Medulla oblongata (tissue), 1 donor: ENCODE results near the gene TARBP1.
"Not testable (repeated sequence)": the region's sequence is repeated elsewhere in the genome, so short reads cannot be mapped to it uniquely, and the experiment has no call there.

Source experiments
- DNase-seq: peaks from one replicate; pipeline ENCODE4 v3.0.0-alpha.2; 2015; ENCODE audit errors: extremely low spot score

The TARBP1 gene

DNA sequence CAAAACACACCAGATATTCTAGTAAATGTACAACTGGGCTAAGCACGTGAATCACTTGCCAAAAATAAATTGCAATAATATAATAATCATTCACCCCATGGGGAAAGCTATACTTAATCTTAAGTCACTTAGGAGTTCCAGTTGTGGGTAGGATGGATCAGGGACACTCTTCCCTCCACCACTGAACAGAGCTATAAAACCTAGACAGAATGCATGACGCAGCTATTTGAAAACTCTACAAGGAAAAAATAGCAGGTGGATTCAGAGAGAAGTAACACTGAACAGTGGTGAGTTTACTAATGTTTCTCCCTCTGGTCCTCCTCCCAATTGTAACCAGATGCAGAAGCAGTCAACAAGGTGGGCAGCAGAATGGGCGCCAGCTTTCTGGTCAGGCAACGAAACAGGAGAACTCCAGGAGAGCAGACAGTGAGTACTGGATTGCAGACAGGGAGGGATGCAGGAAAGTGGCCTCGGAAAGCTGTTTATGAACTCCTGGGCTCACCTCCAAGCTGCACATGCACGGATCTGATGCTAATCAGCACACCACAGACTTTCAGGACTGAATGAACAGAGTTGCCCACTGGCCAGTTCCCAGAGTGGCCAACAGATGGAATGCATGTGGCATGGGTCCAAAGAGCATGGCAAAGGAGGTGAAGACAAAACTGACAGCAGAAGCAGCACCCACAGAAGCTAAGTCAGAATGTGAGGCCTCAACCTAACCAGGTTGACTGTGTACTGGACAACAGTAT is 41.4 kb downstream of the TARBP1 start:
- no peak for DNase-seq

DNA sequence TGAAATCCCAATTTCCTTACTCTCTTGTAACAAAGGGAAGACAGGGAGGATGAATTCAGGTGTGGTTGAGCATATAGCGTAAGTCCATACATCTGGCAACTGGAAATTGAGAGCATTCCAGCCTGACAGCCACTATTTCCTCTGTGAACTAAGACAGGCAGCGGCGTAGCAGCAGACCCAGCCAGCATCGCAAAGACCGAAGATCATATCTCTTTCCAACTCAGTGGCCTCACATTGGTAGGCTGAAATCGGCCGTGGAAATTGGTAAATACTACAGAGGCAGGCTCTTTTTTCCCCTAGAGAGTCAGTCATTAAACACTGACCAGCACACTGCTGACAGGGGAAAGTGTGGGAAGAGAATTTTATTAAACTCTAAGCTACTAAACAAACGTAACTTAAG is 43.4 kb downstream of the TARBP1 start:
- DNase-seq: no peak

DNA sequence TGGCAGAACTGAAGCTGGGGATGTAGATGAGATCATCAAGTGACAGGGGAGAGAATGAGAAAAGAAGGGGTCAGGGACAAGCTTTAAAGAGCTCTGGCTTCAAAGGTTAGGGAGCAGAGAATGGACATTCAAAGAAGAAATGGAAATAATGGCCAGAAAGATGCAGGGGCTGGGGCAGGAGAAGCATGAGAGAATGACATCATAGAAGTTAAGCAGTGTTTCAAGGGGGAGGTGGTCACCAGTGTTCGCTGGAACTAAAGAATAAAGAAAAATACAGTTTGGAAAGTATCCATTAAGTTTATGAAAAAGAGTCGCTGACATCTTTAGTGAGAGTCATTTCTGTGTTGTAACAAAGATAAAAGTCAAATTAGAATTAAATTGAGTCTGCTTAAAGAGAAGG is 44.3 kb downstream of the TARBP1 start:
- no peak for DNase-seq

DNA sequence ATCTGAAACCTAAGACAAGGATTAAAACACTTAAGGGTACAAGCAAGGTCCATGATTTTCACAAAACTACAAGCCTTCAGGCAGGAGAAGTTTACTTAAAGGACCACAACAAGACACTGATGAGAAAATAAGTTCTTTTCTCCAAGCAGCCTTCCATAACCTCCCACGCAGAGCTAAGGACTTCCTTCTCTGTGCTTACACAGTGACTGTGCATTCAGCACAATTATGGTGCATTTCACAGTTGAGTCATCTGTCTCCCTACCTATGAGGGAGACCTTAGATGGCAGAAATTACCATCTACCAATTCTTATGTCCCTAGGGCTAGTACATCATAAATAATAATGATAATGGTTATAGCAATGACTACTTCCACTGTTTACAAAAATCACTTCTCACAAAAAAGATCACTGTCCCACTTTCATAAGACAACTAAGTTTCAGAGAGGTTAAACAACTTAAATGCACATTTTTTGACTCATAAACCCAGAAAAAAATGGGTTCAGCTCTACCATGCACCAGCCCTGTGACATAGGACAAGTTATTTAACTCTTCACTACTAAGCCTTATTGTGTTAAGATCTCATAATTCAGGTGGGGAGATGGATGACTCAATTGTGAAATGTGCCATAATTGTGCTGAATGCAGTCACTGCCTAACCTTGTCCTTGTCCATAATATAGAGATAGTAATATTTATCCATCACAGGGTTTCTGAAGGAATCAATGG is 45.3 kb downstream of the TARBP1 start:
- DNase-seq: no peak

DNA sequence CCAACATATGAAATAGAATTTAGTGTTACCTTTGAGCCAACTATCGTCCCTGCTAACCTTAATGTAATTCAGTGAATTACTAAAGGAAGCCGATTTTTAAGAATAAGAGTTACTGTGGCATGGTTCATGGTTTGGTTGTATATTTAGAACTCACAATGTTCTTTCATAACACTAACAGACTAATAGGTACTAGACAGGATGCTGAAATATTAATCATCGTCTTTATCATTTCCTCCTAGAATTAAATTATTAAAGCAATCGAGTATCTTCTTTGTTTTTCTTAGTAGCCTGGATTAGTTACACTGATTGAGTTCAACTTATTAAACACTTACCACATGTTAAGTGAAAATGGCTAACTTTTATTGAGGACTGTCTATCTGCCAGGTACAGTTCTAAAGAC is 47.7 kb downstream of the TARBP1 start:
- DNase-seq: no peak

DNA sequence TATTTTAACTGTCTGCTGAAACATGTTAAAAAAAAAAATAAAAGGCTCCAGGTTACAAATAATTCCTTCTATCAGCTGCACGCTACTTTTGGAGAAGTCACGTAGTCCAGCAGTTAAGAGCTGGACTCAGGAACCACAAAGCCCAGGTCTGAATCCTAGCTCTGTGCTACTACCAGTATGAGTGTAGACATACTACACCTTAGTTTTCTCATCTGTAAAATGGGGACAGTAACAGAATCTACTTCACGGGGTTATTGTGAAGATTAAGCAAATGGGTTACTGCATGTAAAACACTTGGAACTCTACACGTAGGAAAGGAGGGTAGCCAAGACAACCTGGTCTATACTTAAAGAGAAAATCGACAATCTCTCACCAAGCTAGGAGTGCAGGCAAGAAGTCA is 48.3 kb downstream of the TARBP1 start:
- no peak for DNase-seq

DNA sequence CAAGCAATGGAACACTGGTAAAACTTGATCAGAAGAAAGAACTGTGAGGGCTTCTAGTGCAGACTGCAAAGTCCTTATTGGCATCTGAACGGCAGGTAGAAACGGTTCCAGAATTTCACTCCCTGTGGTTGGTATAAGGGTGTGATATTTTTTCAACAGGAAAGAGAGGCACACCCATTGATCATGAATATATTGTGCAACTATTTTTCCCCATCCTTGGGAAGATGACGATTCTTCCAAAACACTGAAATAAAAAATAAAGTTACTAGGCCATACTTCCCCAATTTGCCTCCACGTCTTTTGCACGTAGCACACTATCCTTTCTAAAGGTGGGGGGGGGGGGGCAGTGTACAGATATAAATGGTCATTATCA is 49.6 kb downstream of the TARBP1 start:
- no peak for DNase-seq

DNA sequence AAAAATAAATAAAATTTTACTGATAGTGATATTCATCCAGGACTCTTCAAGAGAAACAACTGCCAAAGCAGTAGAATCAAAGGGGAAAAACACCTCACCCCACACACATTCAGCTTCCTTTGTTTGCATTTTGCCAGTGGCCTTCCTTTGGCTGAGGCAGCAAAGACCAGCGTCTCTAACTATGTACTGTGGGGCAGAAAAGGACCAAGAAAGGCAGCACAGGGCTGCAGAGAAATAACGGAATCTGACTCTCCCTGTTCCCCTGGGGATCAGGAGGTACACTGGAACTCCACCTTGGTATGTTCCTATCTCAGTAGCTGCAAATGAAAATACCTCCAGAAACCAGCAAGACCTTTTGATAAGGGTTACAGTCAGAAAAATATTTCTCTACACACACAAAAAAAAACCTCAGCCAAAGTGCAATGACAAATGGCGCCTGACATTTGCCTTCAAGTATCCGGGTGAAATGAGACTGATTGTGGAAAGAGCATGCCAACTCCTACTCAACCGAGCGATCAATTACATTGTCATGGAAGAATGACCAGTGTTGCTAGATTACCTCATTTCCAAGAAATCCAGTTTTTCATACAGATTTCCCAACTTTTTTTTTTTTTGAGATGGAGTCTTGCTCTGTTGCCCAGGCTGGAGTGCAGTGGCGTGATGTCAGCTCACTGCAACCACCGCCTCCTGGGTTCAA is 50.9 kb downstream of the TARBP1 start:
- no peak for DNase-seq

DNA sequence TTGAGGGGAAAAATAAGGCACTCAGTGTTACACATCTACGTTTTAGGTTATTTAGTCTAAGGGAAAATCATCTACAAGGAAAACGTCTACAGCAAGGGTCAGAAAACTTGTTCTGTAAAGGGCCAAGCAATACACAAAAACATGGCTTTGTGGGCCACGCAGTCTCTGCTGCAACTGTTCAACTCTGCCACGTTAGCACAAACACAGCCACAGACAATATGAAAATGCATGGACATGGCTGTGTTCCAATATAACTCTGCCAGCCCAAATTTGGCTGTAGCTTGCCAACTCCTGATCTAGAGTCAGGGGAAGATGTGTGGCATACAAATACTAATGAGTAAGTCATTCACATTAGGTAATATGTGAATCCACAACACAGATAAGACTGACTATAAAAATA is 65.0 kb downstream of the TARBP1 start:
- DNase-seq: no peak

DNA sequence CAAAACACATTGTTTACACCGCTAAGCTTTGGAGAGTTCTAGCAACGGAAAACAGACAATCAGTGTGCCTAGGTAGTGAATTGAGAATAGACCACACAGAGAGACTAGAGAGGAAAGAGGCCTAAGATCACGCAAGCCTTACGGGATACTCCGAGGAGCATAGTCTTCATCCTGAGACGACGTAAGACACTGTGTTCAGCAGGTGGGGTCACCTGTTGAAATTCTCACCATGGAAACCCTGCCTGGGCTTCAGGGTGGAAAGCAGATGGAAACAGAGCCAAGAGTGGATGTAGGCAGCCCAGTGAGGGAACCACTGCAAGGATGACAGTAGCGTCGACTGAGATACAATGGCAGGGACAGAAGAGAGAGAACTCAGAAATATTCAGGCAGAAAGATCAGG is 65.5 kb downstream of the TARBP1 start:
- no peak for DNase-seq

DNA sequence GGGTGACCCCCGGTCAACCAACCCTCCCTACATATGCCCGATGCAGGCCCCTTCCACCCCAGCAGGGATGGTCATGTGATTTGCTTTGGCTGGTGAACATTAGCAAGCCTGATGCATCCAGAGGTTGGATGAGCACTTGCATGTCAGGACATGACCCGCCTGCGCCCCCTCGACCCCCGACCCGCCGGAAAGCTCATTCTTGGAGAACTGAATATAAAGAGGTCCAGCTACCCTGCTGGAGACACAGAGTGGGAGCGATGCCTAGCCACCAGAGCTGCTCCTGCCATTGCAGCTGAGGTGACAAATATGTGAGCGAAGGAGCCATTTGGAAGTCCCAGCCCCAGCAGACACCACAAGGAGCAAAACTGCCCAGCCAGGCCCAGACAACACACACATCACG is 66.1 kb downstream of the TARBP1 start:
- no peak for DNase-seq

DNA sequence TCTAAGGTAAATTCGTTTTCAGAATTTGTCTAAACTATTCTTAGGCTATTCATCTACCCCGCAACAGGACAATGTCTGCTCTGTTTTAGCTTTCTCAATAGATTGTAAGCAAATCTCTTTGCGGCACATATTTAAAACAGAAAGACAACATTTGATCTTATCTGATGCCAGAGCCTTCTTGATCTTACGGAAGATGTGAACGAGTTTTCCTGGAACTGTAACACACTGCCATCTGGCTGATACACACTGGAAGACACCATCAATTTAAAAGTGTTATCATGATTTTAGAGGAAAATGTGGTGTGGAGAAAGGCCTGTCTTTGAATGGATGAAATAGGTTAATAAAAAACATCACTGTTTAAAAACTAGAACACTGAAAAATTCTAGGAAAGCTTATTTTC is 69.7 kb downstream of the TARBP1 start:
- peak; percentile 27 for DNase-seq

DNA sequence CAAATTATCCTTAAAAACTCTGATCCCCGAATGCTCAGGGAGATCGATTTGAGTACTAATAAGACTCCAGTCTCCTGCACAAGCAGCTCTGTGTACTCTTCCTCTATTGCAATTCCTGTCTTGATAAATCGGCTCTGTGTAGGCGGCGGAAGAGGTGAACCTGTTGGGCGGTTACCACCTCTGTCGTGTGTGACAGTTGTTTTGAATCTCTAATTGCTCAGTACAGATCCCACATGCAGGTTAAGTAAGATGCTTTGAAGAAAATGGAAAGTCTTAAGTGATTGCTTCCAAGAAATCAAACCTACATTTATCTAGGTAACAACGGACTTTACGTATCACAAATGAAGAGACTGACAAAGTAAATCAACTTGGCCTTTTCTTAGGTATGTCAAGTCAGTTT is 70.2 kb downstream of the TARBP1 start:
- no peak for DNase-seq

DNA sequence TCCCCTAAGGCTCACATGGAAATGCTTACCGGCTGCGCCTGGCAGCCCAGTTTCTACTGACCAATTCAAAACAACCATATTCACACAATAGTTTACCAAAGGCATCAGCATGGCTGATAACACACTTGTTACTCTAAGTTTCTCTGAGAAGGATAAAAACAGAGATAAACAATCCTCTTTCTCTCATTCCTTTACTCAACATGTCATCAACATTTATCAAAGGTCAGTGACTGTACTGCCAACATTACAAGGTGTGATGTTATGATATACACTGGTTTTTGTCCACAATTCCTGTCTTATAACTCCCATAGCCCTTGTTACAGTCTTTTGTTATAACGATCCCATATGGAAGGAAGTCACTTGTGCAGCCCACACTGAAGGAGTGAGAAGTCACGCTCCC is 72.1 kb downstream of the TARBP1 start:
- DNase-seq: no peak

DNA sequence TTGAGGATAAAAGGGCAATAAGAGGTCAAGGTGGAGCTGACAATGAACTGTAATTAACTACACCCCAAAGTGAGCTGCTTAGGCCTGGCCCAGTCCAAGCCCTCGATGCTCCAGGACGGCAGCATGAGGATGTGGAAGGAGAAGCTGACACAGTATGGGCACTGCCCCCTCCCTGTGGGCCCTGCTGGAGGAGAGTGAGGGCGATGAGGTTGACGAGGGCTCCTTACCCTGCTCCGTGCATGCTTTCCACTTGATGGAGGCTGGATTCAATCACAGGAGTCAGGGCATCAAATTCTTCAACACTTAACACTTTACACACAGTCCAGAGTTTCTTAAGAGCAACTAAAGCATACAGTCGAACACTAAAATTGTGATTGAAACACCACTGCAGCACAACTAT is 73.3 kb downstream of the TARBP1 start:
- DNase-seq: no peak

DNA sequence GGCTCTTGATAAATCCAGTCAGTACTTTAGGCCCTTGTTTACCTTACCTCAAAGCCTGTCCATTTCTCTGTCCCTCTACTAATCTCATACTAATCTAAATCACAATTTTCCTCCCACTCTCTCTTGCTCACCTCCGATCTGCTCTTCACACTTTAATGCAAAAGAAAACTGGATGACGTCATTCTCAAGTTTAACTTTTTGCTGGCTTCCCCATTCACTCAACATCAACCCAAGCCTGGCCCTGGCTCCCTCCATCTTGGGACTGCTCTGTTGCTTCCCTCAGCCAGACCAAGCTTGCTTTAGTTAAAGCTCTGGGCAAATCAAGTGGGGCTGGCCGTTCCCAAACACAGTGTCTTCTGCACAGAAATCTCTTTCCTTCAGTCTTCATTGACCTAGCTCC is 76.0 kb downstream of the TARBP1 start:
- no peak for DNase-seq

DNA sequence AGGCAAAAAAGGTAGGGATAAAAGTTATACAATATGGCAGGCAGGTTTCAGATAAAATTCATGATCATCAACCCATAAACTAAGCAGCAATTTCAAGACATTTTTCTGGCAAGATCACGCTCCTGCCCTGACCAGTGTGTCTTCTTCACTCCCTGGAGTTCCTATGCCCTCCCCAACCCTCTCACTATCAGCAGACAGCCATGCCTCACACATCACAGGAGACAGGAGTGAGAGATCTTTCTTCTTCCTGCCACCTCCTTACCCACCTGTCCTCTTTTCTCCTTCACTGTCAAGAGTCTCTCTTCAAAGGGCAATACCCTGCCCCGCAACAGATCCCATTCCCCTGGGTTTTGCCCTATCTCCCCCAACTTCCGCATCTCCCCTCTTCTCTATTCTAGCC is 77.3 kb downstream of the TARBP1 start:
- no peak for DNase-seq

DNA sequence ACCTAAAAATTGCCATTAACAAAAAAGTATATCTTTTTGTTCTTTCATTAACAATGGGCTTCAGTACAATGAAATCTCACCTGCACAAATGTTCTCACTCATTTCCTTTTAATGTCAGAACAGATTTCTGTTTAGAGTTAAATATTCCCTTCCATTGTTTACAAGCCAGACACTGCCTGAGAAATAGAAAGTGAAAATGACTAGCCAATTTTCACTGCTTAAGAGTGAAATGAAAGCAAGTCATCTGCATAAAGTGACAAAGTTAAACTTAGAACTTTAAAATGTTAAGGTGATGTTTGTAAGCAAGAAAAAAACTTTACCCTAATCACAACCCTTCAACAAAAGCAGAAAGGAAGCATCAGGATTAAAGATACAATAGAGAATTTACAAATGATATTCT is 78.2 kb downstream of the TARBP1 start:
- peak; percentile 18 for DNase-seq

DNA sequence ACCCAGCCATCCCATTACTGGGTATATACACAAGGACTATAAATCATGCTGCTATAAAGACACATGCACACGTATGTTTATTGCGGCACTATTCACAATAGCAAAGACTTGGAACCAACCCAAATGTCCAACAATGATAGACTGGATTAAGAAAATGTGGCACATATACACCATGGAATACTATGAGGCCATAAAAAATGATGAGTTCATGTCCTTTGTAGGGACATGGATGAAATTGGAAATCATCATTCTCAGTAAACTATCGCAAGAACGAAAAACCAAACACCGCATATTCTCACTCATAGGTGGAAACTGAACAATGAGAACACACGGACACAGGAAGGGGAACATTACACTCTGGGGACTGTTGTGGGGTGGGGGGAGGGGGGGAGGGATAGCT is 79.5 kb downstream of the TARBP1 start:
- not testable (repeated sequence) for DNase-seq

DNA sequence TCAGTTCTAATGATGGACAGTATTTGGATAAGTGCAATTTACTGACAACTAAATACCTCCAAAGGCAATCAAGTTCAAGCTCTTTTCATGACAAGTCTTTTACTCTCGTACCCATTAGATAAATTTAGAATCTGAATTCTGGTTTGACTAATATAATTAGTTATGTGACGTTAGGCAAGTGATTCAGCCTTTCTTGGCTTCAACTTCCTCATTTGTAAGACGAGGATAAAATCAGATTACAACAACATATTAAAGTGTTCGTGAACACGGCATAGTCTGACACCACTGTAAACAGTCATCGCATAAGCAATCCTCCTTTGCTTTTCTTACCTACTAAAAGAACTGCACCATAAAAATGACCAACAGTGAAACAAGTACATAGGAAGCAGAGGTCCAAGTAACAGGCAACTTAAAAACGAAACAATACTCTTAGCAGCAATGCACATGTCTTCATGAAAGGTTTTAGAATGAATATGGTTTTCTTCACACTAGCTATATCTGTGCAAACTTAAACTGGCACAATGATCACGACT is 80.1 kb downstream of the TARBP1 start:
- DNase-seq: peak; percentile 17

DNA sequence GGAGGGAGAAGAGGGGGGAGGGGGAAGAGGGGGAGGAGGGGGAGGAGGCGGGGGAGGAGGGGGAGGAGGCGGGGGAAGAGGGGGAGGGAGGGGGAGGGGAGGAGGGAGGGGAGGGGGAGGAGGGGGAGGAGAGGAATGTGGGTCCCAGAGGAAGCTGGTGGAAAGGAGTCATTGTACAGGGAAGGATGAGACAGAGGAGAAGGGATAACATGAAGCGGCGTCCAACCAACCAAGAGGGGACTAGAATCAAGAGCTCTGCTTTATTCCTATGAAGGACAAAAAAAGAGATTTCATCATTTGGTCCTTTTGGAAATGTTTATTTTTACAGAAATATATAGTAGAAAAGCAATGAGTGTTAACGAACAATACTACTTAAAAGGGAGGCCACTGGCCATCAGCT is 81.2 kb downstream of the TARBP1 start:
- DNase-seq: no peak

DNA sequence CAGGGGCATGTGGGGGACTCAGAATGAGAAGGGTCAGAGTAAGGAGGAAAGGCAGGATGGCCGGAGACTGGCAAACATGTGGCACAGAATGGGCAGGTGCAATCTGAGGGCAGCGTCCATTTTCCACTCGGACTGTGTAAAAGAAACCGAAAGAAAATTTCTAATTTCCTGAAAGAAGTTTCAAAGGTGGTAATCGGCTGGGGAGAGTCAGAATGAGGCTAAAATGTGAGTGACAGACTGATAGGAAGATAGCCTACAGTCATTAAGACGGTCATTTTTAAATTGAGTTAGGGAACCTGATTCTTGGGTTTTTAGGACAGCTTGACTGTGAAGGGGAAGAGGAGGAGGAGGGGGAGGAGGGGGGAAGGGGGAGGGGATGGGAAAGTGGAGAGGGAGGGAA is 82.1 kb downstream of the TARBP1 start:
- DNase-seq: no peak

DNA sequence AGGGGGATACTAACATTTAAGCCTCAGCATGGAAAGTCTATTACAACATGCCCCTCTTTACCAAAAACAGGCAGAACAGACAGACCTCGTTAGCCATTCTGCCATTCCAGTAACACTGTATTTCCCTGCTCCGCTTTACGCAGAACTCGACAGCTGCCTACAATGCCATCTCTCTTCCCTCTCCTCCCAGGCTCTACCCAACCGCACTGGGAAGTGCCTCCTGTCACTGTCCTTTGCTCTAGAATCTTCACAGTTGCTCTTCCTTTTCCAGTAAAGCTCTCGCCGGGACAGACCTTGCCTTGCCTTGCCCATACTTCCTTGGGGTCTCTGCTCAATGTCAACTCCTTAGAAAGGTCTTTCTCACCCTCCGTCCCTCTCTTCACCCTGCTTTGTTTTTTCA is 82.9 kb downstream of the TARBP1 start:
- peak; percentile 22 for DNase-seq
